ENCODE data around the gene SPDYE17. TPM values are rescaled to one million over a fixed set of nuclear protein-coding genes. Genes with fewer than 3 reads are reported as not detected.
"Not testable (repeated sequence)": the region's sequence is repeated elsewhere in the genome, so short reads cannot be mapped to it uniquely, and the experiment has no call there.

The SPDYE17 gene
- total RNA-seq, 2 experiments from 2014 or later, result not detected

GRCh38 chr7:76998285-76998589 is 33.9 kb downstream of the SPDYE17 start:
- H3K36me3 Mint-ChIP-seq (ENCODE audit: low read depth), result no peaks in the 10 kb centered on the region
- POLR2A ChIA-PET, result no interaction called here
- no peaks in the 10 kb centered on the region for H3K27me3 Mint-ChIP-seq

DNA sequence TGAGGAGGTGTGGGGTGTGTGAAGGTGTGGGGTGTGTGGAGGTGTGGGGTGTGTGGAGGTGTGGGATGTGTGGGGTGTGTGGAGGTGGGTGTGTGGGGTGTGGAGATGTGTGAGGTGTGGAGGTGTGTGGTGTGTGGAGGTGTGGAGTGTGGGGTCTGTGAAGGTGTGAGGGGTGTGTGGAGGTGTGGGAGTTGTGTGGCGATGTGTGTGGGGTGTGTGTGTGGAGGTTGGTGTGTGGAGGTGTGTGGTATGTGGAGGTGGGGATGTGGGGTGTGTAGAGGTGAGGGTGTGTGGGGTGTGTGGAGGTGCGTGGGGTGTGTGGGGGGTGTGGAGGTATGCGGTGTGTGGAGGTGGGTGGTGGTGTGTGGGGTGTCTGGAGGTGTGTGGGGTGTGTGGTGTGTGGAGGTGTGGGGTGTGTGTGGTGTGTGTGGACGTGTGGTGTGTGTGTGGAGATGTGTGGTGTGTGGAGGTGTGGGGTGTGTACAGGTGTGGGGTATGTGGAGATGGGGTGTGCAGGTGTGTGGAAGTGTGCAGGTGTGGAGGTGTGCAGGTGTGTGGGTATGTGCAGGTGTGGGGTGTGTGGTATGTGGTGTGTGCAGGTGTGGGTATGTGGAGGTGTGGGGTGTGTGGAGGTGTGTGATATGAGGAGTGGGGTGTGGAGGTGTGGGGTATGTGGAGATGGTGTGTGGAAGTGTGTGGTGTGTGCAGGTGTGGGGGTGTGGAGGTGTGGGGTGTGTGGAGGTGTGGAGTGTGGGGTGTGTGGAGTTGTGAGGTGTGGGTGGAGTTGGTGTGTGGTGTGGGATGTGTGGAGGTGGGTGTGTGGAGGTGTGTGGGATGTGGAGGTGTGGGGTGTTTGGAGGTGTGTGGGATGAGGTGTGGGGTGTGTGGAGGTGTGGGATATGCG is 34.5 kb downstream of the SPDYE17 start:
- no peak for TF ChIP-seq CTCF (IDR thresholded peaks at IDR 0.05)
- H3K36me3 Mint-ChIP-seq (ENCODE audit: low read depth), result no peaks in the 10 kb centered on the region
- POLR2A ChIA-PET, result no interaction called here
- no peaks in the 10 kb centered on the region for H3K27me3 Mint-ChIP-seq
- intact Hi-C loops (cut with micrococcal nuclease), result no loop called here
- H3K9me3 Mint-ChIP-seq, result peaks cover 2% of the 10 kb centered on the region
- H3K4me3 Mint-ChIP-seq, result no peak overlapping the region
- DNase-seq (no peak), ATAC-seq (peak; percentile 17)
- H3K4me1 Mint-ChIP-seq (ENCODE audit: low read depth), result peaks cover 3% of the 10 kb centered on the region
- no peak overlapping the region for H3K27ac Mint-ChIP-seq
- CTCF ChIA-PET, result no interaction called here

More at GRCh38 chr7:76998285-76998589, 33.9 kb downstream of the SPDYE17 start:
- TF ChIP-seq CTCF (IDR thresholded peaks at IDR 0.05), result no peak
- intact Hi-C loops (cut with micrococcal nuclease), result no loop called here
- CTCF ChIA-PET, result no interaction called here
- Mint-ChIP-seq H3K9me3 (peaks cover 2% of the 10 kb centered on the region), H3K4me1 (ENCODE audit: low read depth) (peaks cover 3% of the 10 kb centered on the region), H3K27ac (no peak overlapping the region), H3K4me3 (no peak overlapping the region)
- ATAC-seq, result no peak
- DNase-seq, result no peak

- H3K27ac Mint-ChIP-seq; intact Hi-C loops (cut with micrococcal nuclease): not testable (repeated sequence)
These were observed 35.2 kb downstream of the SPDYE17 start for GRCh38 chr7:76996932-76997331.

DNA sequence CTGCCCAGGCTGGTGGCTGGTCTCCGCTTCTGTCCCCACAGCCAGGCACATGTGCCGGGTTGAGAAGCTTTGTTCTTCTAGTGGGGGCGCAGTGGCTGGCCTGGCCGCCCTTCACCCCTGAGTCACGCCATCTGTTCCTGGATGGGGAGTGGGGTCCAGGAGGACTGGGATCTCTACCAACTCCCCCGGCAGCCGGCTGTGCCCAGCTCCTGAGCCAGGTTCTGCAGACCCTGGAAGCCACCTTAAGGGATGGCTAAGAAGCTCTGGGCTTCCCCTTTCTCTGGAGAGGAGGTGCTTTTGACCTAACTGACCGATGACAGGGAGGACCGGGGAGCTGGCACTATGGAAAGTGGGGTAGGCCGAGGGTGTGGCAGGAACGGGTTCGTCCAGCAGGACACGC is 37.9 kb downstream of the SPDYE17 start:
- POLR2A ChIA-PET, H3K27me3 Mint-ChIP-seq, DNase-seq: not testable (repeated sequence)

More at GRCh38 chr7:76996932-76997331, 35.2 kb downstream of the SPDYE17 start:
- H3K36me3 Mint-ChIP-seq (ENCODE audit: low read depth); CTCF ChIA-PET; H3K27me3 Mint-ChIP-seq; H3K4me3 Mint-ChIP-seq; H3K9me3 Mint-ChIP-seq; POLR2A ChIA-PET; H3K4me1 Mint-ChIP-seq (ENCODE audit: low read depth); DNase-seq: not testable (repeated sequence)
- ATAC-seq, result peak; percentile 6

GRCh38 chr7:76993831-76994230 is 38.3 kb downstream of the SPDYE17 start:
- H3K9me3 Mint-ChIP-seq; H3K4me1 Mint-ChIP-seq (ENCODE audit: low read depth); CTCF ChIA-PET; H3K27me3 Mint-ChIP-seq; DNase-seq; intact Hi-C loops (cut with micrococcal nuclease); H3K4me3 Mint-ChIP-seq; H3K36me3 Mint-ChIP-seq (ENCODE audit: low read depth); H3K27ac Mint-ChIP-seq; ATAC-seq; POLR2A ChIA-PET: not testable (repeated sequence)

More for the DNA sequence above, 37.9 kb downstream of the SPDYE17 start:
- H3K9me3 Mint-ChIP-seq; H3K27ac Mint-ChIP-seq; CTCF ChIA-PET; intact Hi-C loops (cut with micrococcal nuclease); H3K36me3 Mint-ChIP-seq (ENCODE audit: low read depth); ATAC-seq; H3K4me1 Mint-ChIP-seq (ENCODE audit: low read depth); H3K4me3 Mint-ChIP-seq: not testable (repeated sequence)

DNA sequence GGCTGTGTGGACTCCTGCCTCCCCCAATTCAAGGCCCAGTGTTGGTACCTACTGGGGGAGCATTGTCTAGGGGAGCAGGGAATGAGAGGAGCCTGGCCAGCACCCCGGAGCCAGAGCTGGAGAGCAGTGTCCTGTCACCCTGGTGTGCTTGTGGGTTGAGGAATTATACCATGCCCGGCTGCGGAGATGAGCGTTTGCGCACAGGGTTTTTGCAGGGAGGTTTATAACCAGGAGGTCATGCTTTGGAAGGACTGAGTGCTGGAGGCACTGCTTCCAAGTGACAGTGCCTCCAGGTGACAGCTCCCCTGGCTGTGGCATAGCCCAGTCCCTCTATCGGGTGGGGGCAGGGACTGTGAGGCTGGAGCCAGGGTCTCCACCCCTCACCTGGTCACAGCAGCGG is 39.3 kb downstream of the SPDYE17 start:
- H3K9me3 Mint-ChIP-seq; H3K4me3 Mint-ChIP-seq; DNase-seq; intact Hi-C loops (cut with micrococcal nuclease); ATAC-seq; H3K36me3 Mint-ChIP-seq (ENCODE audit: low read depth); POLR2A ChIA-PET; CTCF ChIA-PET; H3K27ac Mint-ChIP-seq; H3K4me1 Mint-ChIP-seq (ENCODE audit: low read depth); H3K27me3 Mint-ChIP-seq: not testable (repeated sequence)

DNA sequence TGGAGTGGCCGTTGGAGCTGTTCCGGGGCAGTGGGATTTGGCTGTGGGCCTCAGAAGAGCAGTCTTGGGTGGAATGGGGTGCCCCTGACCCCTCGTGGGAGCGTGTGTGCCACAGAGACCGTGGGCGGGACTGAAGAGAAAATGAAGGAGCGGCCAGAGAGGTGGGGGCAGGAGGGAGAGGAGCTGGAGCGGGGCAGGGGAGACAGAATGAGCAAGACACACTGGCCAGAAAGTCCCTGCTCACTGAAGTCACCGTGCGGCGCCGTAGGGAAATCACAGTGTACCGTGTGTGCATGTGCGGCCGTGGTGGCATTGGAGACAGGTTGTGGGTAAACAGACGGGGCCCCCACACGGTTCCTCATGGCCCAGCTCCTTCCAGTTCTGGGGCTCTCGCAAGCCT is 40.0 kb downstream of the SPDYE17 start:
- CTCF ChIA-PET; H3K4me3 Mint-ChIP-seq; POLR2A ChIA-PET; H3K27ac Mint-ChIP-seq; H3K36me3 Mint-ChIP-seq (ENCODE audit: low read depth); H3K27me3 Mint-ChIP-seq; H3K9me3 Mint-ChIP-seq; DNase-seq; H3K4me1 Mint-ChIP-seq (ENCODE audit: low read depth); ATAC-seq; intact Hi-C loops (cut with micrococcal nuclease): not testable (repeated sequence)

- CTCF ChIA-PET; H3K4me3 Mint-ChIP-seq; H3K27me3 Mint-ChIP-seq; H3K27ac Mint-ChIP-seq; POLR2A ChIA-PET; DNase-seq; intact Hi-C loops (cut with micrococcal nuclease); H3K4me1 Mint-ChIP-seq (ENCODE audit: low read depth); ATAC-seq; H3K9me3 Mint-ChIP-seq; H3K36me3 Mint-ChIP-seq (ENCODE audit: low read depth): not testable (repeated sequence)
These were observed 42.0 kb downstream of the SPDYE17 start for GRCh38 chr7:76990202-76990601.

GRCh38 chr7:76985924-76986717 is 46.0 kb downstream of the SPDYE17 start:
- H3K27me3 Mint-ChIP-seq; H3K9me3 Mint-ChIP-seq; POLR2A ChIA-PET; H3K4me1 Mint-ChIP-seq (ENCODE audit: low read depth); ATAC-seq; H3K4me3 Mint-ChIP-seq; H3K27ac Mint-ChIP-seq; H3K36me3 Mint-ChIP-seq (ENCODE audit: low read depth); intact Hi-C loops (cut with micrococcal nuclease); CTCF ChIA-PET; DNase-seq: not testable (repeated sequence)

DNA sequence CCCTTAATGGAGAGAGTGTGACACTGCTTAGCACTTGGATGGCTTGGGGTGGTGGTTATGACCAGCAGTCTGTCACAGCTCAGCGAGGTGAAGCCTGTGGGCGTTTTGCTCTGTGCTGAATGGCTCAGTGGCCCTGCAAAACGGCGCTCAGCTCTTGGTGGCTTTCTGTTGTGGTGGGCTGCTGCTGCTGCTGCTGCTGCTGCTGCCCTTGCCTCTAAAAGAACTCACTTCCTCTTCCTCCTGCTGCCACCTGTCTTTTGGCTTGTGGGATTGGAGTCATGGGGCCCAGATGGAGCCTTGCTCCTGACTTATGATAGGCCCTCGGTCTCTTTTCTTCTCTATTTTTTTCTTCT is 47.4 kb downstream of the SPDYE17 start:
- H3K36me3 Mint-ChIP-seq (ENCODE audit: low read depth); H3K4me3 Mint-ChIP-seq; DNase-seq; intact Hi-C loops (cut with micrococcal nuclease); H3K27me3 Mint-ChIP-seq; H3K27ac Mint-ChIP-seq; H3K4me1 Mint-ChIP-seq (ENCODE audit: low read depth); POLR2A ChIA-PET; CTCF ChIA-PET; H3K9me3 Mint-ChIP-seq: not testable (repeated sequence)
- peak; percentile 99 for ATAC-seq

Data from activated CD8-positive, alpha-beta T cell treated with anti-CD3 and anti-CD28 coated beads for 36 hours (primary cell).